Endometrial microvascular endothelial cells (primary cell): ENCODE data around the gene IFT43. TPM values are rescaled to one million over a fixed set of nuclear protein-coding genes. Genes with fewer than 3 reads are reported as not detected.

Source experiments
- in situ Hi-C: cut with HindIII; loops from 2 replicates; pipeline ENCODE4 v1.10.0; 2017; ENCODE audit warnings: low sequenced_read_pairs, low pct_unique_long_range_greater_than_20kb; ENCODE audit errors: inconsistent ontology term
- total RNA-seq: library from RNA; depleted of rRNA; stranded (reverse); fragments of >200 nt; gene quantifications from one replicate; pipeline ENCODE4 v1.2.3, GENCODE V29; 2015; ENCODE audit errors: inconsistent ontology term

IFT43 gene
- total RNA-seq, 1 donor from 2014 or later: 42.7 TPM

DNA sequence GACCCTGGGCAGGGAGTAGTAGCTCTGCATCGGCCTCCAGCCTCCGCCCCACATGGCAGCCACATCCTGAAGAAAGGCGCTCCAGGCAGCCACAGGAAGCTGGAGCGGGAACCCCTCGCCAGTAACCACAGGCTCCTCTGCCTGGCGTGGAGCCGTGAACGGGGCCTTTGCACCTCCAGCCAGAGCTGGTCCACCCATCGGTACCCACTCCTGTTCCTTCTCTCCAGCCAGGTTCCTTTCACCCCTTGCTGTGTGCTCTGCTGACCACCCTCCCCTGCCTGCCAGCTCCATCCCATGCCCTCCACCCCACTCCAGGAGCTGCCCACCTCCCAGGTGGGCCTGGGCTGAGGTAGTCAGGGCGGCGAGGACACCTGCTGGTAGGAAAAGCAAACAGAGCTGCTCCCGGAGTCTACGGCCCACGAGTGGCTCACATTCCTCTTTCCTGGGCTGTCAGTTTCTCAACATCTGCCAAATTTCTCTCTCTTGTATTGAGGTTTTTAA lies 6.4 kb upstream of the IFT43 start:
- in situ Hi-C loops: no loop called here

DNA sequence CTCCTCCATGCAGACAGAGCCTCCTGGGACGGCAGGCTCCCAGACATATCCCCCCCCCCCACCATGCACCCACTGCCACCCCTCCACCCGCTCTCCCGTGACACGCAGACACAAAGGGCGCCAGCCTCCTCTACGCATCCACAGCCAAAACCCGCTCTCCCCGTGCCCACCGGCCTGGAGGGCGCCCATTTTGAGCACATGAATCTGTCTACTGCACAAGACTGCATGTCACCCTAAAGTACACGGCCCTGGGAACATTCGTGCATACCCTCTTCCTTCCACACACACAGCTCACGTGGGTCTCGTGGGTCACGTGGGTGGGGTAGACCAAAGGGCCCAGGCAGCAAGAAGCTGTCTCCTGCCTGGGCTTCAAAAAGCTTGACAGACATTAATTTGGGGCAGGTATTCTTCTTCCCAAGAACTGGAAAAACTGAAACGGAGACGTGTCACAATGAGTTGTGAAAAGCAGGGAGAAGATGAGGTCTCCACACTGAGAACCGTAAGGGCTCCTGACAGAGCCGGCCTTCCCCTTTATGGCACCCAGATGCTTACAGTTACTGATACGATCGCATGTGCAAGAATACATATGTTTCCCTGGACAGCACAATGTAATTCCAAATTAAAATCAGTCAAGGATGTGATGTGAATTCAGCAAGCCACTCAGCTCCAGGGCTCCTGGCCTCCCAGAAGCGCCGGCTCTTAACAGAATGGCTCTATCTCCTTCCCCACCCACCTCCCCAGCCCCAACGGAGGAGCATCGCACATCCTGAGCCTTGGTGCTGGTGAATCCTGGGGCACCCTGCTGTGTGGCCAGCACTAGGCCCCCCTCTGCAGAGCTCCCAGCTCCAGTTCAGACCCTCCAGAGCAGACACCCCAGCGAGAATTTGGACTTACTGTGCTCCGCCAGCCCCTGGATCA lies 5.7 kb upstream of the IFT43 start:
- in situ Hi-C loops: no loop called here

DNA sequence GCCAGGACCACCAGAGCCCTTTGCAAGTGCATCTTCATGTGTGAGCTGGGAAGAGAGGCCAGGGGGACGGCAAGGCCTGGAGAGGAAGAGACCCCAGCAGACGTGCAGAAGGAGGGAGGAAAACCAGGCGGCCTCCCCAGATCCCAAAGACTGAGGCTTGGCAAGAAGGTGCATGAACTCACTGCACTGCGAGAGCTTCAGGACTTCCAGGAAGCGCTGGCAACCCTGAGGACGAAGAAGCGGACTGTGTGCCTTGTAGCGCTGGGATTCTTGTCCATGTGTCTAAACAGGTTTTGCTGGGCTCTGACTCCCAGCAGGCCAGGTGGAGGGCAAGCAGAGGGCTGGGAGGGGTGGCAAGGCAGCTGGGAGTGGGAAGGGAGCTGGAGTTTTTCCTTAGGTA lies 4.7 kb upstream of the IFT43 start:
- in situ Hi-C loops: no loop called here

DNA sequence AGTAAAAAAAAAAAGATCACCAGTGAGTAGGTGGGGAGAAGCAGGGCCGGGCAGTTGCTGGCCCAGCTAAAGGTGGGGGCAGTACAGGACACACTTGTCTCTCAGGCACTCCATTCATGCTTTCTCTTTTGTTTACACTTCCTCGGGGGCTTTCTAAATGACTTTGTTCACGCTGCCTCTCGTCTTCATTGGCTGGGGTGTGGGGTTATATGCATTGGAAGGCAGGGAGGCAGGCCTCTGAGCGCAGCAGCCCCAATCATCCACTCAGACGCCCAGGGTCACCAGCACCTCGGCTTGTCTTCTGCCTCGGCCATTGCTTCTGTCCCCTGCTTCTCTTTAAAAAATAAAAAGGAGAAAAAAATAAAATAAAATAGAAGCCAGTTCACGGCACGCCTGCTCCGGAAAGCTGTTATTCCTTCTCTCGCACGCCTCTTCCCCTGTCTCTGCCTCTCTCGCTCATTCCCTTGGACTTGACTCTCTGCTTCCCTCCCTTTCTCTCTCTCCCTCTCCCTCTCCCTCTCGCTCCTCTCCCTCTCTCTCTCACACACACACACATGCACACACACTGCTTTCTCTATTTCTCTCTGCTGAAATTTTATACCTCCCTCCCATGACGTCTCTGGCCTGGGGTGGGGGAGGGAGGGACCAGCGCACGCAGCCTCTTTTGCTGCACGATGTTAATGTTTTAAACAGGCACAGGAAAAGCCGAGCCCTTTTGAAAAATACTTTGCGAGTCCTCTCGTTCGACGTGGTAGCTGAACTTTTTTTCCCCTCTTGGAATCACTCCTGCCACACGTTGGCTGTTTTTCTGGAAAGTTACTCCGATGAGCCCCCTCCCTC lies 3.9 kb upstream of the IFT43 start, which contains the start of gene TGFB3:
Gene TGFB3, minus strand, starts transcription at position 570 of the 840 bp plus-strand sequence. CDS start 1,102 bp downstream, outside the sequence.
- in situ Hi-C loops: no loop called here

DNA sequence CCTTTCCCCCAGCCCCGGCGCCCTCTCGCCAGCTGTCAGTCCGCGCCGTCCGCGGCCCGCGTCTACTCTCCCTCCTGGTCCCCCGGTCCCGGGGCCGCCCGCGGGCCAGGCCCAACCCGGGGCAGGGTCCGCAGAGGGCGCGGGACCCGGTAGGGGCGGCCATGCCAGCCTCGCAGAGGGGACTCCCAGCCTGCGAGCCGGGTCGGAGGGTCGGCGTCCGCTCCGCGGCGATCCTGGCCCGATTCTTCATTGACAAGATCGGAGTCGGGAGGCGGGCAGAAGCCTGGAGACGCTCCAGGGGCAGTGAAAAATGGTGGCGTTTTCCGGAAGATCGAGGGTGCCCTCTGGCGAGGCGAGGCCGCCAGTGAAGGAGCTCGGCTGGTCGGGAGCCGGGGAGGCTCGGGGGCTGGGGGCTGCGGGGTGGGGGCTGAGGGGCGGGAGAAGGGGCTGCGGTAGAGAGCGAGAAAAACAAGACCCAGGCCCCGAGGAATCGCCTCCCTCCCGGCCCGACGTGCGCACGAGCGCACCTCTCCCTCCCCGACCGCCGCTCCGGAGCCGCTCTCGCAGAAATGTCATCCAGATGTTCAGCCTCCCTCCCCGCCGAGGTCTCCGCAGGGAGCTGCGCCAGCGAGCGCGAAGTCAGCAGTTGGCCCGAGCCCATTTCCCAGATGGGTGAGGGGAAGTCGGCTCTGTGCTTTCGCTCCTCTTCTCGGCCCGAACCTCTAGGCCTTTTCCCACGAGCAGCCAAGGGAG lies 3.1 kb upstream of the IFT43 start:
- in situ Hi-C loops: no loop called here

DNA sequence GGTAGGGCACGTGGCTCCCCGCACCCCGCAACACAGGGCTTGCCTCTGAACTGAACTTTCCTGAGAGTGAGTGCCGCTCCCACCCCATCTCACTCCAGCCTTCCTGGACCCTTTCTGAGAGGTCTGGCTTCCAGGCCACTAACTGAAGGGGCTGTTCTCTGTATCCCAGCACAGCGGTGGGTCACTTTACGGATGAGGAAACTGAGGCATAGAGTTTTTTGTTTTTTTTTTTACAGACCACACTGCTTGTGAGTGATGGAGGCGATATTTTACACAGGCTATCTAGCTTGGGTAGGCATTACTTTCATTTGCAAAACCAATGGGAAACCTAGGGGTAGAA lies 2.6 kb upstream of the IFT43 start:
- in situ Hi-C loops: no loop called here

DNA sequence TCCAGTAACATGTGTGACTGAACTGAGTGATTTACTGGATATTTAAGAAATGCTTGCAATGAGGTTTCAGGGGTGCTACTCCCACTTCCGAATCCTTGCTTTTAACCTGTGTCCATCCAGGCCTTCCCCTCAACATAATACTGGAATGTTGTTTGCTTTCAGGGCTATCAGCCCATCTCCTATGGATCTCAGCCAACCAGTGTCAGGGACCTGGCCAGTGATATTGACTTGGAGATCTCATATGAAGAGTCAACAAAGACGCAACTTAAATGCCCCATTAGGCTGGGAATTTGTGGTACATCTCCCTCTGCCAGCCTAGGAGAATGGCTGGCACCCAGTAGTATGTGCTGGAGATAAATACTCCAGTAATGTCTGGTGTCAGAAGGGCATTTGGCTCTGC lies 889 bp upstream of the IFT43 start:
- in situ Hi-C loops: no loop called here

DNA sequence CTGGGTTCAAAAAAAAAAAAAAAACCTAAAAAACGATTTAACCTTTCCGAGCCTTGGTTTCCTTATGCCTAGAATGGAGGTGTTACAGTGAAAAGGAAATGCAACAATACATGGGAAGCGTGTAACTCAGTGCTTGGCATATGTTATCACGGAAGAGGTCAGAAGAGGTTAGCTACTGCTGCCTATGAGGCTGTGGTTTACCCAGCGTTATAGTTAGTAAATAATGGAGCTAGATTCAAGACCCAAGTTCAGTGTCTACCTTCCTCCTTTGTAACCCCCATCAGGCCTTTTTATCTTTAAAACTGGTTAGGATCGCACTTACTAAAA lies 839 bp downstream of the IFT43 start:
- in situ Hi-C loops: no loop called here

DNA sequence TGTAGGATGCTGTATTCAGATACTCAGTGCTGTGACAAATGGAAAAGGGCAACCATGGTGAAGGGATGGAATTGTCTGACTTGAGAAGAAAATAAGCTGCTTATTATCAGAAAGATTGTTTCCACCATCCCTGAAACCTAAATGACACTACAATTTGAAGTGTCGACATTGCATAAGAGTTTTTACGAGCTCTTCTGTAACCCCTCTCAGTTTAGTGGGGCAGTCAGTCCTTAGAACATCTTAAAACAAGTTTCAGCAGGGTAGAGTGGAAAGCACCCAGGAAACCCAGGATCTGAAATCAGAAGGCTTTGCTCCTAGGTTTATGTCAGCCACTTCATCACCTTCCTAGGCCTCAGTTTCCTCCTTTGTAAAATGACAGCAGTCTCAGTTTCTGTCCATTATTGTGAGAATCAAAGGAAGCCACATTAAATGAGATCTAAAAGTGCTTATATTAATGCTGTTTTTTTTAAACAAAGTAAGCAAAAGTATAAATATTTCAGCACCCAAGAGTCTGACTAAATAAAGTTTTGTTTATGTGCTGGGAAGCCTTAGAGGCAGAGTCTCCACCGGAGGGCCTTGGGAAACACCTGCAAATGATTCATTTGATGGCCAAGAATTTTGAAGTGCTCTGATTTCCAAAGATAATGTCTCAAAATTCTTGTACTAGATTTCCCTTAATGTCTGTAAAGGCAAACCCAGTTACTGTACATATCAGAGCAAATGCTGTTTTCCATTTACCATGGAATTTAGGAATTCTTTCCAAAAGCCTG lies 1.8 kb downstream of the IFT43 start:
- in situ Hi-C loops: no loop called here

DNA sequence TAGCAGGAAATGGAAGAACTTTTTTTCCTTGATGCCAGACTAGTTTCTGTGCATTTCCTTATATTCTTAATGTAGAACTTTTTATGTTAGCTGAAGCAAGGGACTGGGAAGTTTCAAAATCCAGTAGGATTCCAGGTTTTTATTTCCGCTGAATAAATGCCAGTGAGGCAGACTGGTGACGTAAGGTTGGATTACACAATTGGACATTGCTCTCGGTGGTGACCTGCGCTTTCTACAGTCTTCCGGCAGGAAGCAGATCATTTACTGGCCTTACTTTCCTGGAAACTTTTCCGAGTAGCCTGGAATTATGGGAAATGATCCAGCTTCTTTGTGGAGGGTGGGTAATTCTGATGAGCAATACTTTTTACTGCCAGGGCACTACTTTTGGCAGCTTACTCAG lies 3.6 kb downstream of the IFT43 start:
- in situ Hi-C loops: no loop called here

DNA sequence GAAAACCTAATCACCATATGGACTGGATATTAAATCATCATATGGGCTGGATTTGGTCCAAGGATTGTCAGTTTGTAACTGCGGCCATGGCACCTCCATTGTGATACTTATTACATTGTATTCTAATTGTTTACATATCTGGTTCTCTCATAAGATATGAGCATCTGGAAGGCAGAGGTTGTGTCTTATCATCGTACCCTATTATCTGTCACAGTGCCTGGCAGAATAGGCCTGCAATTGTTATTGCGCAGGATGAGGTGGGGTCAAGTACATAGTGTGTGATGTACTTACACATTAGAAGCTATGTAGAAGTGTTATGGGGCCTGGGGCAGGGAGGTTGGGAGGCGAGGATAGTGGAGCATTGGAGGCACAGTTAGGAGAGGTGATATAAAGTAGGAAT lies 4.7 kb downstream of the IFT43 start:
- in situ Hi-C loops: no loop called here

DNA sequence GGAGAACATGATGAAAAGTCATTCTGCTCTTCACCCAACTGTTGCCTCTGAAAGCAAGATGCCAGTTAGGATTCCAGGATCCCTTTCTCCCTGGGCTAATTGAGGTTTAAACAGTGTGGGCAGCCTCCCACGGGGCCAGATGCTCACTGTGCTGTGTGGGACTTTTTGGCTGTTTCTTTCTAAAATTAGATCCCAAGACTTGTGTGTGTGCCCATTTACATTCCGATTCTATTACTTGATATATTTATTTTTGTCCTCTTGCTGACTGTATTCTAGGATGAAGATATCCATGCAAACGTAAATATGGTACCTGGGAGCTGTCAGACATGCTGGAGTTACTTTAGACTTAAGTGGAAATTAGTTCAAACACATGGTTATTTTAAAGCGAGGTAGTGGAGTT lies 6.2 kb downstream of the IFT43 start:
- in situ Hi-C loops: no loop called here

DNA sequence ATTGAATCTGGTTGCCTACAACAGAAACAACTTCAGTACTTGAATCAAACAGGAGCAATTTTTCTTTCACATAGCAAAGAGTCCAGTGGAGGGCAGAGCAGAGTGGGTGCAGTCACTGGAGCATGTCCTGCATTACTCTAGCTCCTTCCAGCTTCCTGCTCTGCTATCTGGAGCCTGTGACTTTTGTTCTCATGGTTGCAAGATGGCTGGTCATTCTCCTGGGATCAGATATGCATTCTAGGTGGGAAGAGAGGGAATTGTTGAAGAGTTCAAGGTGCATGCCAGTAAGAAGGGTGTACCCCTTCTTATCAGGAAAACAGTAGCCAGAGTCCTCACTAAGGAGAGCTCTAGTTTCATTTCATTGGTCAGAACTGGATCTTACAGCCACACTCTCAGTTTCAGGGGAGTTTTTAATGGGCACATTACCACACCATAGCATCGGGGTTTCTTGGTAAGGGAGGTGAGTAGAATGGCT lies 8.0 kb downstream of the IFT43 start:
- in situ Hi-C loops: no loop called here

DNA sequence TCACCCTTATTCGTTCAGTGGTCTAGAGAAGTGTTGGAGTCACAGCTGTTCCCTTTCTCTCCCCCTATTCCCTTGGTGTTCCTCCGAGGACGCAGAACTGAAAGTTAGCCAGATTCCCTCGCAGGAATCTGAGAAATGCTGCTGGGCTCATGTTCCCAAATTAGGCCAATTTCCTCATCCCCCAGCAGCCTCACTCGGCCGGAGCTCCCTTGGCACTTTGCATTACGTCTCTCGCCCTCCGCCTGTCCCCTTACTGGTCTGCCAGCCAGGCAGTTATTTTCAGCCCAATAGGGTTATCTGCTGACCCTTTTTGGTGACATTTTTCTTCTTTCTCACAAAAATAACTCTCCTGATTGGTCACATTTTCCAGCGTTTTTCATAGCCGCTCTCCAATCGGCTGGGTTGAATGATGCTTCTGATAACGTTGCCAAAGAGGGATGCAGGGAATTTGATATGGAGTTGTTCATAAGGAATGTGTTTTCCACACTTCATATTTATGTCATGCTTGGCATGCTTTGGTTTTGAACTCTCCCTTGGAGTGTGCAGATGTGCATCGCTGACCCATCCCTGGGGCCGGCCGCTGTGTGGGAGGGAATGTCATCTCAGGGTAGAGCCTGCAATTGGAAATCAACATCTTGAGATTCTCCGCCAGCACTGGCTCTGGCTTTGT lies 9.9 kb downstream of the IFT43 start:
- in situ Hi-C loops: no loop called here

DNA sequence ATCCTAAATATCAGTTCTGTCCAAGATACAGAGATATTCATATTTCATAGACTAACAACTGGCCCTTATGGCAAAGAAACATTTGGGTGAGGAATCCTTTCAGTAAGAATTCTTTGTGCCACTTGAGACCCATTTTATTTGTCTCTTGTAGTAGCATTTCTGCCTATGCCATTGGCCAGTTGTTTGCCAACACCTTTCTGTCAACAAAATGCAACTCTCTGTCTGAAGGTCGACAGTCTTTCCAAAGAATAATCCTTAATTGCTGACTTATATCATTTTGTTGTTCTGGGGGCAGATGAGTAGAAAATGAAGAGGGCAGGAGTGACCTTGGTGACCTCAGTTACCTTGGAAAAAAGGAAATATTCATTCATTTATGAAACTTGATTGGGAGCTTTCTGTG lies 10.9 kb downstream of the IFT43 start:
- in situ Hi-C loops: no loop called here

DNA sequence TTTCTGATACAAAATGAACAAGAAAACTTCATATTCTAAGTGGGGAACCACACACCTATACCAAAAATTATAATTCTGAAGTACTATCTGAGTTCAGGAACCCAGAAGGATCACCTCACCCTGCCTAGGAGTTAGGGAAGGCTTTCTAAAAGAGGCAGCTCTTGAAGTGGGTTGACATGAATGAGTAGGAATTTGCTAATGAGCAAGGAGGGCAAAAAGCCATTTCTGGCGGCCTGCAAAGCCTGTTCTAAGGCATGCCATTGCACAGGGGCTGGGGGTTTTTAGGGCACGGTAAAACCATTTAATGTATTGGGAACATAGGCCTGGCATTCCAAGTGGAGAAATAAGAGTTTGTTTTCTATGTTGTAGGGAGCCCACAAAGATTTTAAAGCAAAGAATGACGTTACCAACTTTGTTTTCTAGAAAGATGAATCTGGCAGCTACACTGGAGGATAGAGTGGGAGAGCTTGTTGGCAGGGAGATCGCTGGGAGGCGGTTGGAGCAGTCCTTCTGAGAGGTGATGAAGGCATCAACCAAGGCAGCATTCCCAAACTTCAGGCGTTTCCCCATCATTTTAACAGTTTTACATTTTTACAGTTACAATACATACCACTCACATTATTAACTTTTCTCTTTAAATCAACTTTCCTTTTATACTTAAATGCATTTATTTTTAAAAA lies 14.1 kb downstream of the IFT43 start:
- in situ Hi-C loops: no loop called here

DNA sequence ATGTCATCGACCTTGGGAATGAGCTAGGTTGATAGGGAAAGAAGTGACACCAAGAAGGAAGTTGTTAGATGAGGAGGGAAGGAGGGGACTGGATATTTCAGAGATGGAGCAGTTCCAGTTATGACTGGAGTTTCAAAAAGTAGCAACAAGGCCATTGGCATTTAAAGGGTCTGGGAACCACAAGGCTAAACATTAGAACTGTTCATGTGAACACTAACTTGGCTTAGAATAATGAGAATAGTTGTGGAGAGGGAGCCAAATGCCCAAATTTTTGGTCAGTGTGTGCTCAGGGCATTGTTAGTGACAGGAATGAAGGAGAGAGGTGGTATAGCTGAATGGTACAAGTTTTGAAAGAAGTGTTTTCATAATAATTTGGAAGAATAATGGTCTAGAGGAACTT lies 16.8 kb downstream of the IFT43 start:
- in situ Hi-C loops: no loop called here
